GM15510 (cell line): ENCODE measurements around the gene RAB11B.
A peak's percentile ranks its signal among the peaks of the same experiment; 100 is the strongest.

Experiments
- POLR2A ChIP-seq: IDR thresholded peaks from 3 replicates; pipeline ENCODE4 v1.6.1; 2011; ENCODE audit warnings: borderline replicate concordance; ENCODE audit not compliant: insufficient read length; ENCODE audit errors: extremely low read depth

RAB11B gene

GRCh38 chr19:8389891-8390616 lies at the start of gene RAB11B:
TSS of gene RAB11B (plus strand) at chr19:8390360. CDS start at chr19:8390417, 57 bp downstream.
- peak; percentile 63 for TF ChIP-seq POLR2A

- no peak for TF ChIP-seq POLR2A
Observed at GRCh38 chr19:8342316-8342683, 47.9 kb upstream of the RAB11B start.

GRCh38 chr19:8342684-8343482 lies 47.3 kb upstream of the RAB11B start, which contains the start of gene KANK3:
TSS of gene KANK3 (minus strand) at chr19:8343262. CDS start at chr19:8337828, 5,434 bp downstream.
- TF ChIP-seq POLR2A, result no peak

- TF ChIP-seq POLR2A, result no peak
Observed at GRCh38 chr19:8343483-8343844, 46.7 kb upstream of the RAB11B start.

GRCh38 chr19:8352134-8352827 lies 37.9 kb upstream of the RAB11B start:
- no peak for TF ChIP-seq POLR2A

- TF ChIP-seq POLR2A, result no peak
Observed at GRCh38 chr19:8355631-8356402, 34.3 kb upstream of the RAB11B start.

- TF ChIP-seq POLR2A, result no peak
Observed at GRCh38 chr19:8357007-8357521, 33.1 kb upstream of the RAB11B start.

GRCh38 chr19:8358948-8359347 lies 31.2 kb upstream of the RAB11B start:
- no peak for TF ChIP-seq POLR2A

GRCh38 chr19:8360196-8360595 lies 30.0 kb upstream of the RAB11B start:
- no peak for TF ChIP-seq POLR2A

- TF ChIP-seq POLR2A, result no peak
Observed at GRCh38 chr19:8361921-8362793, 28.0 kb upstream of the RAB11B start.

GRCh38 chr19:8363803-8364771 lies 26.1 kb upstream of the RAB11B start, which contains the start of gene ANGPTL4:
TSS of gene ANGPTL4 (plus strand) at chr19:8364155. CDS start at chr19:8364322, 167 bp downstream.
- TF ChIP-seq POLR2A, result no peak

GRCh38 chr19:8366121-8366581 lies 24.0 kb upstream of the RAB11B start:
- no peak for TF ChIP-seq POLR2A
